ENCODE results near the gene WNT11.

WNT11 gene

DNA sequence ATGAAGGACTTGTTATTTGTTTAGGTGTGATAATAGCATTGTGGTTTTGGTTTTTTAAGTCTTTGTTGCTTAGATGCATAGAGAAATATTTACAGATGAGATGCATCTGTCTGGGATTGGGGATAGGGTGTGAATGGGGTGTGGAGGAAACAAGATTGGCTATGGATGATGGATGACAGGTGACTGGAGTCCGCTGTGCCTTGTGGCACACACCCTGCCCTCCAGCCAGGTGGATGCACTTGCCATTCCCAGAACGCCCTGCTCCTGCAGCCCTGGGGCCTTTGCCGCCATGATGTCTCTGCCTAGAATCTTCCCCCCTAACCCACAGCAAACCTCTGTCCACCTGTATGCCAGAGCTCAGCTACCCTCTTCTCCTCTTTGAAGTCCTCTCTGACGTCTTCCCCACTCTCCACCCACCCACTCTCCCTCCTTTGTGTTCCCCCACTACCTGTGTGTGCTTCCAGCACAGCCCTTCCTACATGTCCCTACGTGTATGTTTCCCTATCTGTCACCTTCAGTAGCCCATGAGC, 54.7 kb downstream of the WNT11 start:
- peak; percentile 30 for DNase-seq

DNA sequence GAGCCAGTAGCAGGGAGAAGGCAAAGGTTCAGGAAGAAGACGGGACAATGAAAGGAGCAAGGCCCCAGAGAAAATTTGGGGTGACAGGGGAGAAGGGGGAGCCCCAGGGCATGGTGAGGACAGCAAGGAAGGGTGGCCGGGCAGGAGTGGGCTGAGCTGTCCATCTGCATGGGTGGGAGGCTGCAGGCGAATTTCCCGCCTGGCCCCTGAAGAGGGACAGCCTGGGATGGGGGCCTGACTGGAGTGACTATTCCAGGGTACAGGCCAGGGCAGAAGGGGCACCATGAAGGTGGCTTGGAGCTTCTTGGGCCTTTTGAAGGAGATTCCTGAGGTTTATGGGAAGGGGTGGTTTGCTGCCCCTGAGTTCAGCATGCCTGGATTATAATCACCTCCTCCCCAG, 56.2 kb downstream of the WNT11 start:
- DNase-seq: no peak

DNA sequence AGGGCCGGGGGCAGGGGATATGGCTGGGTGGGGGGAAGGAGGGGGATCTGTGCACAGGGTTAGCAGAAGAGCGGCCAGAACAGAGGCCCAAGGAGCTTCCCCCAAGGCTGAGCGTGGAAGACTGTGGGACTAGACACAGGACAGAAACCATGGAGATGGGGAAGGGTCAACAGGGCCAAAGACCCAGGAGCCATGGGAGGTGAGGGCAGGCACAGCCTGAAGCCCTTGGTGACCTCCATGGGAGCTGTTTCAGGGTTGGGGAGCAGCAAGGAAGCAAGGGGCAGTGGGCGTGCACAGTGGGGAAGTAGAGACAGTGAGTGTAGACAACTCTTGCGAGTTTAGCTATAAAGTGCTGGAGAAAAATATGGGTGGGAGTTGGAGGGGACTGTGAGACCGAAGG, 56.6 kb downstream of the WNT11 start:
- no peak for DNase-seq

DNA sequence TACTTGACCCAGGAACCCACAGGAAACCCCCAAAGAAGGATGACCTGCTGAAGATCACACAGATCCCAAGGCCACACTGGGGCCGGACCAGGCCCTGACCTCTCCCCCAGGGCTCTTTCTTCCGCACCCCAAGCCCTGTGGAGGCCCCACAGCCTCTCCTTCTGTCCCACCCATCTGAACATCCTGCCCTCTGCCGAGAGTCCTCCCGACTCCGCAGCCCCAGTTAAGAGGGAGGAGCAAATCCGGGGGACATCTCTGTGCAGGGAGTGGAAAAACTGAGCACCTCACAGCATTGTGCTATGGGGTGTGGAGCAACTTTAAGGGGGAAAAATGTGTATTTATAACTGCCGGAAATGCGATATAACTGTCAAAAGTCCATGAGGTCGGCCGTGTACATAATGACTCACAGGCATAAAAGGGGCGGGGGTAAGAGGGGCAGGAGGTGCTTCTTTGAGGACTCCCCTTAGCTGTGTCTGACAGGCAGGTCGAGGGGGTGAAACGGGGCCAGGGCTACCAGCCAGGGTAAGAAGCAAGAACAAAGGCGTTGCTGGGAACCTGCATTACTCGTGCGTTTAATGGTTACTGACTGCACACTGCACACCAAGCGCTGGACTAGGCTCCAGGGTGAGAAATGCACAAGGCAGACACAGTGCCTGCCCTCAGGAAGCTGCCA, 57.2 kb downstream of the WNT11 start:
- no peak for DNase-seq

DNA sequence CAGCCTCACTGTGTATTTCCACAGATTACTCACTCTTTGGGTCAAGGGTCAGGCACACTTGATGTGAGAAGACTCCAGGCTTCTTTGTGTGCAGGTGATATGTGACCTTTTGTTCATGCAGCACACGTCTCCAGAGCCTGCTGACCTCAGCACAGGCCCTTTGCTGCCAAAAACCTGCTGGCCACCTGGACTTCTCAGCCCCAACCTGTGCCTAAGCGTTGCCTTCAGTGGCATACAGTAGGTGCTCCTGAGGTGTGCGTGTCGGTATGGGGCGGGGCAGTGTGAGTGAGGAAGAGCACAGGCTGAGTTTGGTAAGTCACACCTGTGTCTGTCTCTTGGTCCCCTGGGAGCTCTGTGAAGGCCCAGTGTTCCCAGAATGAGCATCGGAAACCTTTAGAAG, 58.1 kb downstream of the WNT11 start:
- DNase-seq: no peak

DNA sequence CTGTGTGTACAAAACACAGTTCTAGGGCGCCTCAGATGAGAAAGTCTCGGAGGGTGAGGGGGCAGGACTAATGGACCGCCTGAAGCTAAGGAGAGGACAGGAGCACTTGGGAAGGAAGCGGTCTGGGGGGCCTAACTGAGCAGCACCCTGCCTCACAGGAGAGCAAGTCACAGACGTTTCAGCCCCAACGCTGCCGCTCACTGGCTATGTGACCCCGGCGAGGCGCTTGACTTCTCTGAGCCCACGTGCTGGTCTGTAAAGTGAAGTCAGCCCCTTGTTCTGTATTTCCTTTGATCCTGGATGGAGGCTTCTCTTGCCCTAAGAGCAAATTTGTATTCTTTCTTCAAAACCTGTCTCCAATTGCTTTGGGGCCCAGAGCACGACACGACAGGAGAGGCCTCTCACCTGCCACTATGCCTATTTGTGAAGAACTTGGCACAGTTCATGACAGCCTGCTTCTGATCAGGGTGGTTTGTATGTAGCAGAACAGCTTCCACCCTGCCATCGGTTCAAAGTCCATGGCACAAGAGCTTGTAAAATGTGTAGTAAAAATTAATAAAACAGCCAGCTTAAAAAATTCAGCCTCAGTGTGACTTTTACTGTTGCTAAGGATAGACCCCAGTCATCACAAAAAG, 59.1 kb downstream of the WNT11 start:
- no peak for DNase-seq

DNA sequence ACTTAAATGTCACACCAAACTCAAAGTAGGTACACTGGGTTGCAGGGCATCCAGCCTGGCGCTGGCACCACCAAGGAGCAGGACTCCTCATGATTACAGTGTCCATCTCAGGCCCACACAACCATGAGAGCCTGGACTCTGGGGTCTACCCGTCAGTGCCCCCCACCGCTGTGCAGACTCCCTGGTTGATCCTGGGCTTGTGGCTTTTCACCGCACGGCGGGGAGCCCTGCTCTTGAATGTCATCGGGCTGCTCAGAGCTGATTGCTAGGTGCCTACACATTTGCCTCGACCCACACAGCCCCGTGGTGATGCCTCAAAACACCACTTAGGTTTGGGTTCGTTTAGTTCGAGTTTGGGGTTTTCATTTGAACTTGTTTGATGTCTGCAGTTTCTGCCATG, 63.0 kb downstream of the WNT11 start:
- no peak for DNase-seq

DNA sequence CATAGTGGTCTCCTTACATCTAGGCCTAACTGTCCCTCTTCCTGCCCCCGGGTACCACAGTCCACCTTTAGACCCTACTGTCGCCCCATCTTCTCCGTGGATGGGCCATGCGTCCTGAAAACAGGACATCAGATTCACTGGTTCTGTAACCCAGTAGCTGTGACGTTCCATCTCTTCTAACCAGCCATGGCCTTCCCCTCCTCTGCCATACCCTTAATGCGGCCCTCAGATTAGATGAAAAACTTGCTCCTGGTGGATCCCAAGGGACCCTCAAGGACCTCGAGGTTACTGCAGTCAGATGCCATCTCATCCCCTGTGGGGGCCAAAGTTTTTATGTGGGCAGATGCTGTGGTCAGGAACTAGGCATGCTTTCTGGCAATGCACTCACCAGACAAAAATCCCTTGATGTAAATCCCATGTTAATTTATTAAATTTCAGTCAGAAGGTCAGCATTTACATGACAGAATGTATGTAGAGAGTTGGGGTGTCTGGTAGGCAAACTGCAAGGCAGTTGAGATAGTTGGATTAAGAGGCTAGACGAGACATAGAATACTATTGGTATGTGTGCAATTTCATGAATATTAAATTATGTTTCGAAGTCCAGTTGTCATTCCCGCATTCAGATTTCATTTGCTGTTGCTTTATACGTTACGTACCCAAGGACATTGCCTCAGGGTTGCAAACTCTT, 64.3 kb downstream of the WNT11 start:
- DNase-seq: no peak

DNA sequence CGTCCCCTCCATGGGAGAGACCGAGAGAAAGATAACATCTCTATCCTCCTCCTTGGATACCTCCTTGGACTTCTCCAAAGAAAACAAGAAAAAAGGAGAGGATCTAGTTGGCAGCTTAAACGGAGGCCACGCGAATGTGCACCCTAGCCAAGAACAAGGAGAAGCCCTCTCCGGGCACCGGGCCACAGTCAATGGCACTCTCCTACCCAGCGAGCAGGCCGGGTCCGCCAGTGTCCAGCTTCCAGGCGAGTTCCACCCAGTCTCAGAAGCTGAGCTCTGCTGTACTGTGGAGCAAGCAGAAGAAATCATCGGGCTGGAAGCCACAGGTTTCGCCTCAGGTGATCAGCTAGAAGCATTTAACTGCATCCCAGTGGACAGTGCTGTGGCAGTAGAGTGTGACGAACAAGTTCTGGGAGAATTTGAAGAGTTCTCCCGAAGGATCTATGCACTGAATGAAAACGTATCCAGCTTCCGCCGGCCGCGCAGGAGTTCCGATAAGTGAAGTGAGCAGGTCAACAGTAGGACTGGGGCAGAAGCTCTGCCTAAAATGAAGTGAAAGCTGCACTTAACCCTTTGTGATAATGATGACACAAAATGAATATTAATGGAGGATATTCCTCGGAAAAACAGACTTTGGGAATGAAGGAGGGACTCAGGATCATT, 65.3 kb downstream of the WNT11 start:
- DNase-seq: no peak

DNA sequence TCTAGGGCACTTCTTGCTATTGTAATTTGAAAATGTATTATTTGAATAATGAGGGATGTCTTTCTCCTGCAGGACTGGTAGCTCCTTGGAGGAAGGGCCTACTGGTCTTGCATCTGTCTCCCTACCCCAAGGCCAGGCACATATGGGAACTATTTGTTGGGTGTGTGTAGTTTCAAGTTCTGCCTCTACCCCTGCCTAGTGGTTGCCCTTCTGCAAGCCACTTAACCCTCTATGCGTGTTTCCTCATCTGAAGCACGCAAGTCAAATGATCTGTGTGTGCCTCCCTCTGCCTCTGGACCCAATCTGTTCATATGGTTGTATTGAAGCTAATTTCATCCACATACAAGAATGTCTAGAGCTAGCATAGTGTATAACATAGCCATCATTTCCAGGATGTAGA, 67.0 kb downstream of the WNT11 start:
- no peak for DNase-seq

Data from NCI-H2107 (cell line).